GM23338 (cell line): ENCODE results near the gene CA5B. TPM values are rescaled to one million over a fixed set of nuclear protein-coding genes. Genes with fewer than 3 reads are reported as not detected.

ENCODE experiments used
- ATAC-seq: fragments of 200-7000 bp; cut with Tn5 transposase; 3 replicates; pipeline ENCODE4 v1.9.1; 2020
- DNase-seq: peaks from one replicate; pipeline ENCODE4 v3.0.0-alpha.2; 2015; ENCODE audit warnings: low spot score
- H2AFZ ChIP-seq: fragments of 200-600 bp; sonication (generic); 2 replicates; pipeline ENCODE4 v1.8.0; 2016; ENCODE audit warnings: antibody characterized with exemption, mild to moderate bottlenecking, moderate library complexity
- H3F3A ChIP-seq: fragments of 200-600 bp; sonication (generic); replicated peaks from 2 replicates; pipeline ENCODE4 v1.8.0; 2017; ENCODE audit warnings: antibody characterized with exemption, mixed run types, low read depth
- H3K27ac ChIP-seq: fragments of 200-600 bp; sonication (generic); 2 replicates; pipeline ENCODE4 v1.6.1; 2016; ENCODE audit warnings: low read depth
- H3K27me3 ChIP-seq: fragments of 200-600 bp; sonication (generic); 2 replicates; pipeline ENCODE4 v1.8.0; 2016; ENCODE audit warnings: mild to moderate bottlenecking, mixed run types, moderate library complexity; ENCODE audit not compliant: insufficient read depth
- H3K36me3 ChIP-seq: fragments of 200-600 bp; sonication (generic); 2 replicates; pipeline ENCODE4 v1.8.0; 2016; ENCODE audit warnings: mild to moderate bottlenecking; ENCODE audit not compliant: insufficient read depth
- H3K4me1 ChIP-seq: fragments of 200-600 bp; sonication (generic); 2 replicates; pipeline ENCODE4 v1.8.0; 2016; ENCODE audit warnings: mild to moderate bottlenecking, moderate library complexity; ENCODE audit not compliant: insufficient read depth
- H3K4me2 ChIP-seq: fragments of 200-600 bp; sonication (generic); 2 replicates; pipeline ENCODE4 v1.7.1; 2017; ENCODE audit warnings: mixed run types
- H3K4me3 ChIP-seq: fragments of 200-600 bp; sonication (generic); 2 replicates; pipeline ENCODE4 v1.6.1; 2016; ENCODE audit warnings: mixed run types
- H3K79me2 ChIP-seq: fragments of 200-600 bp; sonication (generic); replicated peaks from 2 replicates; pipeline ENCODE4 v1.8.0; 2017; ENCODE audit warnings: mild to moderate bottlenecking; ENCODE audit not compliant: insufficient read depth
- H3K9me2 ChIP-seq: fragments of 200-600 bp; sonication (generic); 2 replicates; pipeline ENCODE4 v1.8.0; 2017; ENCODE audit not compliant: insufficient read depth
- H4K20me1 ChIP-seq: fragments of 200-600 bp; sonication (generic); replicated peaks from 2 replicates; pipeline ENCODE4 v1.8.0; 2017; ENCODE audit warnings: mild to moderate bottlenecking; ENCODE audit not compliant: insufficient read depth
- H3K27ac Mint-ChIP-seq: 2 replicates; pipeline ENCODE4 v1.8.0; 2020; ENCODE audit warnings: inconsistent platforms, mild to moderate bottlenecking, moderate library complexity, mixed read lengths
- H3K27me3 Mint-ChIP-seq: 3 replicates; pipeline ENCODE4 v1.8.0; 2022; ENCODE audit warnings: low read depth, mild to moderate bottlenecking, moderate library complexity, mixed read lengths, inconsistent platforms; ENCODE audit not compliant: insufficient read depth, poor library complexity
- H3K36me3 Mint-ChIP-seq: 3 replicates; pipeline ENCODE4 v1.8.0; 2021; ENCODE audit warnings: low read depth, mild to moderate bottlenecking, inconsistent platforms, moderate library complexity, mixed read lengths
- H3K4me1 Mint-ChIP-seq: 3 replicates; pipeline ENCODE4 v1.8.0; 2020; ENCODE audit warnings: mild to moderate bottlenecking, inconsistent platforms, mixed read lengths
- H3K4me3 Mint-ChIP-seq: 3 replicates; pipeline ENCODE4 v1.8.0; 2021; ENCODE audit warnings: moderate library complexity, mild to moderate bottlenecking, inconsistent platforms, mixed read lengths
- H3K9me3 Mint-ChIP-seq: 3 replicates; pipeline ENCODE4 v1.8.0; 2020; ENCODE audit warnings: moderate library complexity, mild to moderate bottlenecking, inconsistent platforms, mixed read lengths
- EZH2 ChIP-seq: fragments of 200-600 bp; sonication (generic); IDR thresholded peaks from one replicate; pipeline ENCODE4 v1.8.0; 2017; ENCODE audit warnings: antibody characterized with exemption, mild to moderate bottlenecking, low read depth; ENCODE audit not compliant: unreplicated experiment
- EZH2phosphoT487 ChIP-seq: fragments of 200-600 bp; sonication (generic); IDR thresholded peaks from one replicate; pipeline ENCODE4 v1.8.1; 2018; ENCODE audit warnings: antibody characterized with exemption; ENCODE audit not compliant: unreplicated experiment
- JUNB ChIP-seq: IDR thresholded peaks from one replicate; pipeline ENCODE4 v1.6.1; 2016; ENCODE audit warnings: antibody characterized with exemption; ENCODE audit not compliant: unreplicated experiment
- NANOG ChIP-seq: IDR thresholded peaks from 2 replicates; pipeline ENCODE4 v1.6.1; 2016; ENCODE audit warnings: antibody characterized with exemption, borderline replicate concordance
- POLR2AphosphoS5 ChIP-seq: IDR thresholded peaks from 2 replicates; pipeline ENCODE4 v1.6.1; 2016; ENCODE audit warnings: antibody characterized with exemption, low read depth
- ZNF114 ChIP-seq: fragments of 250-450 bp; sonication (Bioruptor Pico); IDR thresholded peaks from 2 replicates; pipeline ENCODE4 v1.5.0; 2020; ENCODE audit warnings: mild to moderate bottlenecking, moderate library complexity
- polyA plus RNA-seq: library from polyadenylated mRNA; unstranded; fragments of >200 nt; fragmentation: Nextera tagmentation; extraction: Ambion mirVana; gene quantifications from 2 replicates; pipeline ENCODE4 v1.2.1, GENCODE V29; 2016
- total RNA-seq: library from RNA; depleted of rRNA; stranded (reverse); fragments of >200 nt; shearing (Covaris generic); gene quantifications from 2 replicates; pipeline ENCODE4 v1.2.3, GENCODE V29; 2014
- TF ChIP-seq, protein P1 (sequence below), 2 experiments: fragments of 200-600 bp in 1 of 2; sonication (generic) in 1 of 2; conservative IDR thresholded peaks; 2 replicates each; pipeline versions ENCODE4 v1.5.1 to v1.6.1; 2016 to 2017; ENCODE audit warnings: antibody characterized with exemption in 2 of 2, low read depth in 2 of 2, mild to moderate bottlenecking in 2 of 2, moderate library complexity in 1 of 2
- TF ChIP-seq, protein P2 (sequence below): IDR thresholded peaks from 2 replicates; pipeline ENCODE4 v1.6.1; 2016; ENCODE audit warnings: antibody characterized with exemption
- TF ChIP-seq, protein P3 (sequence below): IDR thresholded peaks from one replicate; pipeline ENCODE4 v1.6.1; 2018; ENCODE audit warnings: antibody characterized with exemption; ENCODE audit not compliant: unreplicated experiment

Gene CA5B
- total and polyA plus RNA-seq, 2 experiments from 2014 or later = 4.8 to 6.1 TPM

DNA sequence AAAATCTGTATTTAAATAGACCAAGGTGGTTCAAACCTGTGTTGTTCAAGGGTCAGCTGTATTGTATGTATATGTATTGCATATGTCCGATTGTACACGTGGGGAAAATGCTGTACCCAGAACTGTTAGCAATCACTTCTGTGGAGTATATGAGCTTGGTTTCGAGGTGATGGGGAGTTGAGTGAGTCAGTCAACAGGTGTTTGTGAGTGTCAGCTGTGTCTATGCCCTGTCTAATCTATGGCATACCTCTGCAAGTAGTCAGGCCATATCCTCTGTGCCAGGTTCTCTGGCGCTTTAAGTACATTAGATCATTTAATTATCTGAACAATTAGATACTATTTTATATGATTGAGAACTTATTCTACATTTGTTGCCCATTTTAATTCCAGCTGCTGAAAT, 59.6 kb downstream of the CA5B start:
- no peak for ATAC-seq

DNA sequence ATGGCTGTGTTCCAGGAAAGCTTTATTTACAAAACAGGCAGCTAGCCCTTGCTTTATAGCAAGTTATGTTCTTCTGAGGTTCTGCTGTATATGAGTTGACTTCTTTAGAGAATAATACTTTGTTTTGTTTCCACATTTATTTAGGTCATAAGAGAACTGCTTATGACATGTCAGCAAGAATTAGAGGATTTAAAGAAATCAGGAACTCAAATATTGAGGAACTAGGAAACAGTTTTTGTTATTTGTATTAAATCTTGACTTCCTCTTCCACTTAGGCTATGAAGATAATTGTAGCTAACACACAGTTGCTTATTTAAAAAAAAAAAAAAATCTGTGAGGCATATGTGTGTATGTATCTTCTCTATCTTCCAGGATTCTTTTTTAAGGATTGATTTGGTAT, 66.5 kb downstream of the CA5B start:
- ATAC-seq (no peak), DNase-seq (no peak)
- Histone ChIP-seq H2AFZ (no peak overlapping the region), H3K27me3 (no peaks in the 10 kb centered on the region), H3K36me3 (0 out of 2 replicates have a peak, but pooled peaks cover 4% of the 10 kb centered on the region), H3K9me2 (no peaks in the 10 kb centered on the region), H3K4me2 (no peak overlapping the region), H3K27ac (no peak overlapping the region), H3K79me2 (no peaks in the 10 kb centered on the region), H3K4me3 (no peak overlapping the region), H4K20me1 (no peaks in the 10 kb centered on the region), H3K4me1 (no peaks in the 10 kb centered on the region), H3F3A (no peaks in the 10 kb centered on the region)
- Mint-ChIP-seq H3K4me1 (no peaks in the 10 kb centered on the region), H3K9me3 (no peaks in the 10 kb centered on the region), H3K27ac (no peak overlapping the region), H3K4me3 (no peak overlapping the region), H3K36me3 (peaks cover 34% of the 10 kb centered on the region), H3K27me3 (no peaks in the 10 kb centered on the region)
- TF ChIP-seq NANOG = no peak
- TF ChIP-seq JUNB = no peak
- TF ChIP-seq, protein P1, sequence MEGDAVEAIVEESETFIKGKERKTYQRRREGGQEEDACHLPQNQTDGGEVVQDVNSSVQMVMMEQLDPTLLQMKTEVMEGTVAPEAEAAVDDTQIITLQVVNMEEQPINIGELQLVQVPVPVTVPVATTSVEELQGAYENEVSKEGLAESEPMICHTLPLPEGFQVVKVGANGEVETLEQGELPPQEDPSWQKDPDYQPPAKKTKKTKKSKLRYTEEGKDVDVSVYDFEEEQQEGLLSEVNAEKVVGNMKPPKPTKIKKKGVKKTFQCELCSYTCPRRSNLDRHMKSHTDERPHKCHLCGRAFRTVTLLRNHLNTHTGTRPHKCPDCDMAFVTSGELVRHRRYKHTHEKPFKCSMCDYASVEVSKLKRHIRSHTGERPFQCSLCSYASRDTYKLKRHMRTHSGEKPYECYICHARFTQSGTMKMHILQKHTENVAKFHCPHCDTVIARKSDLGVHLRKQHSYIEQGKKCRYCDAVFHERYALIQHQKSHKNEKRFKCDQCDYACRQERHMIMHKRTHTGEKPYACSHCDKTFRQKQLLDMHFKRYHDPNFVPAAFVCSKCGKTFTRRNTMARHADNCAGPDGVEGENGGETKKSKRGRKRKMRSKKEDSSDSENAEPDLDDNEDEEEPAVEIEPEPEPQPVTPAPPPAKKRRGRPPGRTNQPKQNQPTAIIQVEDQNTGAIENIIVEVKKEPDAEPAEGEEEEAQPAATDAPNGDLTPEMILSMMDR (conservative IDR thresholded peaks at IDR 0.05; ENCODE audit: low read depth in 2 of 2) = no peak
- TF ChIP-seq, protein P2, sequence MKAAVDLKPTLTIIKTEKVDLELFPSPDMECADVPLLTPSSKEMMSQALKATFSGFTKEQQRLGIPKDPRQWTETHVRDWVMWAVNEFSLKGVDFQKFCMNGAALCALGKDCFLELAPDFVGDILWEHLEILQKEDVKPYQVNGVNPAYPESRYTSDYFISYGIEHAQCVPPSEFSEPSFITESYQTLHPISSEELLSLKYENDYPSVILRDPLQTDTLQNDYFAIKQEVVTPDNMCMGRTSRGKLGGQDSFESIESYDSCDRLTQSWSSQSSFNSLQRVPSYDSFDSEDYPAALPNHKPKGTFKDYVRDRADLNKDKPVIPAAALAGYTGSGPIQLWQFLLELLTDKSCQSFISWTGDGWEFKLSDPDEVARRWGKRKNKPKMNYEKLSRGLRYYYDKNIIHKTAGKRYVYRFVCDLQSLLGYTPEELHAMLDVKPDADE = no peak
- TF ChIP-seq ZNF114 = no peak
- TF ChIP-seq POLR2AphosphoS5 = no peak

More for the DNA sequence above, 59.6 kb downstream of the CA5B start:
- H3K4me3 Mint-ChIP-seq = no peak overlapping the region
- H4K20me1 ChIP-seq = no peaks in the 10 kb centered on the region
- no peak overlapping the region for H3K4me3 ChIP-seq
- no peaks in the 10 kb centered on the region for H3K9me3 Mint-ChIP-seq
- DNase-seq = no peak
- peaks cover 22% of the 10 kb centered on the region; the same call in 2 of the 3 replicates for H3K36me3 Mint-ChIP-seq
- H3K79me2 ChIP-seq = 0 out of 2 replicates have a peak, but pooled peaks cover 8% of the 10 kb centered on the region
- H3K27ac Mint-ChIP-seq = no peak overlapping the region
- H3K27me3 Mint-ChIP-seq = no peaks in the 10 kb centered on the region
- H3F3A ChIP-seq = no peaks in the 10 kb centered on the region
- H3K27ac ChIP-seq = no peak overlapping the region
- no peaks in the 10 kb centered on the region for H3K4me1 ChIP-seq
- no peaks in the 10 kb centered on the region for H3K36me3 ChIP-seq
- no peak overlapping the region for H3K4me2 ChIP-seq
- H3K27me3 ChIP-seq = no peaks in the 10 kb centered on the region
- TF ChIP-seq ZNF114 (no peak), NANOG (no peak), EZH2 (no peak)
- no peaks in the 10 kb centered on the region for H3K9me2 ChIP-seq
- H3K4me1 Mint-ChIP-seq = no peaks in the 10 kb centered on the region
- H2AFZ ChIP-seq = no peak overlapping the region

DNA sequence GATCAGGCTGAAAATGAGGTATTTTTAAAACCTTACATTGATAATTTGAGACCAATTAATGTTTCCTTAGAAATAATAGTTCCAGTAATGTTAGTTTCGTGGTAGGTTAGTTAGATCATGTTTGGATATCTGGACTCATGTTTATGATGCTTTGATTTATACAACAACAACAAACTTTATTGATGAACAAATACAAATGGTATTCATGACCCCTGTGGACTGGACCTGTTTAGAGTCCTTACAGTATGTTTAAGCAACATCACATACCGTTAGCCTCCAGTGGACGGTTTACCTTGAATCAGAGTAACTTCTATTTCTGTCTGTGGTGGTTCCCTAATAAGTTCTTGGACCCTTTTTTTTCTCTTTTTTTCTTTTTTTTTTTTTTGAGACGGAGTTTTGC, 70.2 kb downstream of the CA5B start:
- Mint-ChIP-seq H3K27me3 (no peaks in the 10 kb centered on the region), H3K36me3 (peaks cover 61% of the 10 kb centered on the region), H3K9me3 (no peaks in the 10 kb centered on the region), H3K4me1 (no peaks in the 10 kb centered on the region), H3K4me3 (no peak overlapping the region), H3K27ac (no peak overlapping the region)
- Histone ChIP-seq H3K27me3 (no peaks in the 10 kb centered on the region), H2AFZ (no peak overlapping the region), H3K4me2 (no peak overlapping the region), H3K4me3 (no peak overlapping the region), H3K9me2 (no peaks in the 10 kb centered on the region), H3K36me3 (0 out of 2 replicates have a peak, but pooled peaks cover 4% of the 10 kb centered on the region), H3F3A (no peaks in the 10 kb centered on the region), H3K27ac (no peak overlapping the region), H3K4me1 (no peaks in the 10 kb centered on the region), H4K20me1 (no peaks in the 10 kb centered on the region), H3K79me2 (no peaks in the 10 kb centered on the region)
- DNase-seq (no peak), ATAC-seq (no peak)
- TF ChIP-seq, protein P3, sequence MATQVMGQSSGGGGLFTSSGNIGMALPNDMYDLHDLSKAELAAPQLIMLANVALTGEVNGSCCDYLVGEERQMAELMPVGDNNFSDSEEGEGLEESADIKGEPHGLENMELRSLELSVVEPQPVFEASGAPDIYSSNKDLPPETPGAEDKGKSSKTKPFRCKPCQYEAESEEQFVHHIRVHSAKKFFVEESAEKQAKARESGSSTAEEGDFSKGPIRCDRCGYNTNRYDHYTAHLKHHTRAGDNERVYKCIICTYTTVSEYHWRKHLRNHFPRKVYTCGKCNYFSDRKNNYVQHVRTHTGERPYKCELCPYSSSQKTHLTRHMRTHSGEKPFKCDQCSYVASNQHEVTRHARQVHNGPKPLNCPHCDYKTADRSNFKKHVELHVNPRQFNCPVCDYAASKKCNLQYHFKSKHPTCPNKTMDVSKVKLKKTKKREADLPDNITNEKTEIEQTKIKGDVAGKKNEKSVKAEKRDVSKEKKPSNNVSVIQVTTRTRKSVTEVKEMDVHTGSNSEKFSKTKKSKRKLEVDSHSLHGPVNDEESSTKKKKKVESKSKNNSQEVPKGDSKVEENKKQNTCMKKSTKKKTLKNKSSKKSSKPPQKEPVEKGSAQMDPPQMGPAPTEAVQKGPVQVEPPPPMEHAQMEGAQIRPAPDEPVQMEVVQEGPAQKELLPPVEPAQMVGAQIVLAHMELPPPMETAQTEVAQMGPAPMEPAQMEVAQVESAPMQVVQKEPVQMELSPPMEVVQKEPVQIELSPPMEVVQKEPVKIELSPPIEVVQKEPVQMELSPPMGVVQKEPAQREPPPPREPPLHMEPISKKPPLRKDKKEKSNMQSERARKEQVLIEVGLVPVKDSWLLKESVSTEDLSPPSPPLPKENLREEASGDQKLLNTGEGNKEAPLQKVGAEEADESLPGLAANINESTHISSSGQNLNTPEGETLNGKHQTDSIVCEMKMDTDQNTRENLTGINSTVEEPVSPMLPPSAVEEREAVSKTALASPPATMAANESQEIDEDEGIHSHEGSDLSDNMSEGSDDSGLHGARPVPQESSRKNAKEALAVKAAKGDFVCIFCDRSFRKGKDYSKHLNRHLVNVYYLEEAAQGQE = no peak
- no peak for TF ChIP-seq EZH2phosphoT487
- TF ChIP-seq, protein P1 (conservative IDR thresholded peaks at IDR 0.05; ENCODE audit: low read depth in 2 of 2) = no peak
